Measurements from ENCODE around the gene MOSMO.
A peak's percentile ranks its signal among the peaks of the same experiment; 100 is the strongest.

Gene MOSMO

DNA sequence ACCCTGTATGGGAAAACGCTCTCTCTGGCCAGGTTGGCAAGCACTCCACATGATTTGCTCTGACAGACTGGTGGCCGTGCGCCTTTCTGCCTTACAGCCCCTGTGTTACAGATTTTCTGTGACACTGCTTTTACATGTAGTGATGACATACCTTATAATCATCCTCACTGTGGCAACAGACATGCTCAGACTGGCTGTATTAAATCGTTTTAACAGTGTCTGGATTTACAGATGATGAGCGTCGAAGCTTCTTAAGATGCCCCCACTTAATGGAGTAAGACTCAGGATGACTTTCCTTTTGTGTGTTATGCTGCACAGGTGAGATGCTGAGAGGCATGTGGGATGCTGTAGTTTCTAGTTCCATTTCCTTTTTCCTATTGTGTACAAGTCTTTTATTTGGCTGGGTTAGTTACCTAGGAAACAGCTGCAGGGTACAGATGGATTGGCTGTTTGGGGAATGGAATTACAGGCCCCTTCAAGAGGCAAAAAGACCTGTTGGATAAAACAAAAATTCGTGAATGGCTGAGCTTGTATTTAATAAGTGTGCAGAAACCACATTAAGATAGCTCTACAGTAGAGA lies 63.5 kb downstream of the MOSMO start:
- peaks cover 11 to 25% (median 14%) of the 10 kb centered on the region in 11 experiments for H3K36me3 ChIP-seq
- H3K4me2 ChIP-seq: peak overlapping the region in 5 of 11 experiments; percentile 4 to 27 (median 21); a peak in 4 of 22 replicates
- H4K20me1 ChIP-seq: peaks cover 6 to 56% (median 14%) of the 10 kb centered on the region in 11 experiments; a peak in 13 of 22 replicates
- no peak overlapping the region for H3K4me3 ChIP-seq
- H3K27ac ChIP-seq: no peak overlapping the region
- H3K9ac ChIP-seq: no peak overlapping the region
- H3K9me3 ChIP-seq (replicated peaks in 1 of 11): peaks cover 14 to 20% (median 15%) of the 10 kb centered on the region in 11 experiments
- no peak for TF ChIP-seq Cebpa-rat (IDR thresholded peaks at IDR 0.05)
- no peaks in the 10 kb centered on the region for H3K27me3 ChIP-seq
- peaks cover 0 to 21% (median 10%) of the 10 kb centered on the region in 10 experiments; a peak in 12 of 20 replicates for H3K4me1 ChIP-seq

GRCh38 chr16:22073350-22073749 lies 65.4 kb downstream of the MOSMO start:
- Histone ChIP-seq H3K9ac (no peak overlapping the region), H3K36me3 (peaks cover 0 to 20% (median 3%) of the 10 kb centered on the region in 11 experiments; a peak in 4 of 22 replicates), H3K4me1 (peaks cover 0 to 21% (median 10%) of the 10 kb centered on the region in 10 experiments; a peak in 12 of 20 replicates), H3K27ac (no peak overlapping the region), H3K4me2 (no peak overlapping the region), H4K20me1 (peaks cover 6 to 60% (median 14%) of the 10 kb centered on the region in 11 experiments; a peak in 13 of 22 replicates), H3K4me3 (no peak overlapping the region), H3K27me3 (no peaks in the 10 kb centered on the region), H3K9me3 (replicated peaks in 1 of 11) (peaks cover 0 to under 1% (median 0%) of the 10 kb centered on the region in 11 experiments; a peak in 1 of 22 replicates)
- TF ChIP-seq Cebpa-rat (IDR thresholded peaks at IDR 0.05): no peak

- Histone ChIP-seq H3K9me3 (replicated peaks in 1 of 11) (no peaks in the 10 kb centered on the region), H3K36me3 (peaks cover 0 to 31% (median 15%) of the 10 kb centered on the region in 11 experiments; a peak in 10 of 22 replicates), H4K20me1 (peaks cover 6 to 57% (median 14%) of the 10 kb centered on the region in 11 experiments; a peak in 13 of 22 replicates), H3K9ac (no peak overlapping the region), H3K4me3 (no peak overlapping the region), H3K4me1 (peaks cover 0 to 15% (median 9%) of the 10 kb centered on the region in 10 experiments; a peak in 12 of 20 replicates), H3K27ac (no peak overlapping the region), H3K27me3 (no peaks in the 10 kb centered on the region), H3K4me2 (no peak overlapping the region)
- no peak for TF ChIP-seq Cebpa-rat (IDR thresholded peaks at IDR 0.05)
These were observed 67.3 kb downstream of the MOSMO start for GRCh38 chr16:22075043-22075757.

- H4K20me1 ChIP-seq: peaks cover 6 to 51% (median 13%) of the 10 kb centered on the region in 11 experiments; a peak in 13 of 22 replicates
- TF ChIP-seq Cebpa-rat (IDR thresholded peaks at IDR 0.05): no peak
- H3K27ac ChIP-seq: no peak overlapping the region
- H3K36me3 ChIP-seq: peaks cover 0 to 31% (median 15%) of the 10 kb centered on the region in 11 experiments; a peak in 10 of 22 replicates
- H3K9me3 ChIP-seq (replicated peaks in 1 of 11): no peaks in the 10 kb centered on the region
- H3K4me3 ChIP-seq: no peak overlapping the region
- H3K4me1 ChIP-seq: peaks cover 0 to 9% (median 4%) of the 10 kb centered on the region in 10 experiments; a peak in 11 of 20 replicates
- H3K9ac ChIP-seq: no peak overlapping the region
- no peak overlapping the region for H3K4me2 ChIP-seq
- H3K27me3 ChIP-seq: no peaks in the 10 kb centered on the region
These were observed 67.9 kb downstream of the MOSMO start for GRCh38 chr16:22075776-22076175.

- TF ChIP-seq Cebpa-rat (IDR thresholded peaks at IDR 0.05): no peak
- H3K4me1 ChIP-seq: no peaks in the 10 kb centered on the region
- peaks cover 0 to 44% (median 17%) of the 10 kb centered on the region in 11 experiments; a peak in 10 of 22 replicates for H3K36me3 ChIP-seq
- no peak overlapping the region for H3K27ac ChIP-seq
- no peak overlapping the region for H3K4me3 ChIP-seq
- no peaks in the 10 kb centered on the region for H3K9me3 ChIP-seq (replicated peaks in 1 of 11)
- no peak overlapping the region for H3K9ac ChIP-seq
- H4K20me1 ChIP-seq: peaks cover 4 to 31% (median 10%) of the 10 kb centered on the region in 11 experiments; a peak in 11 of 22 replicates
- H3K27me3 ChIP-seq: no peaks in the 10 kb centered on the region
- H3K4me2 ChIP-seq: no peak overlapping the region
These were observed 69.9 kb downstream of the MOSMO start for GRCh38 chr16:22077700-22078313.

DNA sequence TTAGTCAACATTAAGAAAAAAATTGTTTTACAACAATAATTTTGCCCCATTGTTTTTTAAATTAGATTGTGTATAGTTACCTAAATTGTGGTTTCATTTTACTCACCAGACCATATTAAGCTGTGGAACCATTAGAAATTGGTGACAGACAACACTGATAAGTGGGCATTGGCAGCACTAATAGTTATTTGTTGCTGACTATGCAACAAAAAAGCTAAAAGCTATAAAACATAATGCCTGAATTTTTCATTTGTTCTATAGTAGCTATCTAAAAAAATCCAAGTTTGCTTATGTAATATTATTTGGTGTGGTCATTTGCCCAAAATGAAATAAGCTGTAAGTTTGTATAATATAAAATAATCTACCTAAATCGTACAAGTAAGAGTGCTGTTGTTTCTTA lies 70.7 kb downstream of the MOSMO start:
- Histone ChIP-seq H3K36me3 (peaks cover 0 to 49% (median 17%) of the 10 kb centered on the region in 11 experiments; a peak in 10 of 22 replicates), H3K9me3 (replicated peaks in 1 of 11) (no peaks in the 10 kb centered on the region), H3K27me3 (no peaks in the 10 kb centered on the region), H3K4me2 (no peak overlapping the region), H3K27ac (no peak overlapping the region), H3K4me3 (no peak overlapping the region), H4K20me1 (peaks cover 4 to 22% (median 6%) of the 10 kb centered on the region in 11 experiments; a peak in 10 of 22 replicates), H3K4me1 (no peaks in the 10 kb centered on the region), H3K9ac (no peak overlapping the region)
- TF ChIP-seq Cebpa-rat (IDR thresholded peaks at IDR 0.05): no peak

DNA sequence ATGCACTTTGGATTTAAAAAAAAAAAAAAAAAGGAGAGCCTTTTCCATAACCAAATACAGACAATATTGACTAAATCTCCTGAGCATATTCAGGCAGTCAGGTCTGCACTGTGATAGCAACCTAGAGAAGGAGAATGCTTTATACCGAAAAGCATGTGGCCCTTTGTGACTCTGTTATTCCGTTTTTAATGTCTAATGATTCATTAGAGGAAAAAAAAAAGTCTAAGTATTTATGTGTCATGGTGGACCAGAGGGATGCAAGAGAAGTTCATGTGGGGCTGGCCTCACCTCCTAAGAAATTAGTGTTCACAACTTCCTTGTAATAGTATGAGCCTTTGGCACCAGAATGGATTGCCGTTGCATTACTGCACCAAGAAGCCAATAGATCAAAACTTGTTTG lies 73.1 kb downstream of the MOSMO start:
- Histone ChIP-seq H3K9me3 (replicated peaks in 1 of 11) (no peaks in the 10 kb centered on the region), H3K36me3 (peaks cover 12 to 65% (median 26%) of the 10 kb centered on the region in 11 experiments; a peak in 18 of 22 replicates), H3K4me1 (no peaks in the 10 kb centered on the region), H3K27me3 (no peaks in the 10 kb centered on the region), H3K4me2 (no peak overlapping the region), H3K27ac (no peak overlapping the region), H4K20me1 (peaks cover 0 to 7% (median 0%) of the 10 kb centered on the region in 11 experiments; a peak in 3 of 22 replicates), H3K4me3 (no peak overlapping the region), H3K9ac (no peak overlapping the region)
- TF ChIP-seq Cebpa-rat (IDR thresholded peaks at IDR 0.05): no peak

DNA sequence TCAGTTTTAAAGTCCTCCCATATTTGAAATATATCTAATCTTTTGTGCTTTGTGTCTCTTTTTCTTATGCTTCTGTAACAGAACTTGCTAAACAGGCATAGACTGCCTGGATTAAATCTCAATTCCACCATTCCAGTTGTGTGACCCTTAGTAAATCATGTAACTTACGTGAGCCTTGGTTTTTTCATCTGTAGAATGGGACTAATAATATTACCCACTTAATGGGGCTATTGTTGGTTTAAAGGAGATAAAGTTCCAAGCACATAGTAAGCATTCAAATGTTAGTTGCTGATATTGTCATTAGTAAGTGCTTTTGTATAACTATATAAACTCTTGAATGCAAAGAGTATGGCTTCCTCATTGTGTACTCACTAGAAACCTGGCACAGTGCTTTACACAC lies 78.5 kb downstream of the MOSMO start:
- Histone ChIP-seq H3K9me3 (replicated peaks in 1 of 11) (no peaks in the 10 kb centered on the region), H3K4me2 (no peak overlapping the region), H3K4me1 (no peaks in the 10 kb centered on the region), H3K27ac (no peak overlapping the region), H3K9ac (no peak overlapping the region), H3K4me3 (no peak overlapping the region), H4K20me1 (no peaks in the 10 kb centered on the region; a peak in 1 of 22 replicates), H3K27me3 (no peaks in the 10 kb centered on the region), H3K36me3 (peaks cover 7 to 49% (median 17%) of the 10 kb centered on the region in 11 experiments; a peak in 17 of 22 replicates)
- no peak for TF ChIP-seq Cebpa-rat (IDR thresholded peaks at IDR 0.05)

GRCh38 chr16:22088642-22089041 lies 80.7 kb downstream of the MOSMO start:
- Histone ChIP-seq H3K4me2 (no peak overlapping the region), H3K27ac (no peak overlapping the region)

More at GRCh38 chr16:22088642-22089041, 80.7 kb downstream of the MOSMO start:
- Histone ChIP-seq H3K9ac (no peak overlapping the region), H3K36me3 (peaks cover 7 to 32% (median 17%) of the 10 kb centered on the region in 11 experiments; a peak in 17 of 22 replicates), H3K9me3 (replicated peaks in 1 of 11) (no peaks in the 10 kb centered on the region), H3K27me3 (no peaks in the 10 kb centered on the region), H3K4me1 (no peaks in the 10 kb centered on the region), H3K4me3 (no peak overlapping the region), H4K20me1 (no peaks in the 10 kb centered on the region)
- no peak for TF ChIP-seq Cebpa-rat (IDR thresholded peaks at IDR 0.05)

Measured in BLaER1 treated with 17β-estradiol and CSF1 and Interleukin-3, amounts not matched to agents 10 nM and 100 nM (cell line).